Fibroblast of lung (primary cell): ENCODE results near the gene CARMIL1.

ENCODE experiments used
- CTCF ChIP-seq, 2 donors: IDR thresholded peaks in 1 of 2; conservative IDR thresholded peaks in 1 of 2; 1 replicate in 1 of 2; 2 replicates in 1 of 2; pipeline ENCODE4 v1.5.1; 2011 to 2012; ENCODE audit warnings: low read length in 2 of 2, control low read depth in 1 of 2, inconsistent platforms in 1 of 2, low read depth in 1 of 2, mild to moderate bottlenecking in 1 of 2
- EZH2 ChIP-seq: IDR thresholded peaks from 2 replicates; pipeline ENCODE4 v1.5.1; 2012; ENCODE audit warnings: low read length, control low read depth, mild to moderate bottlenecking; ENCODE audit errors: missing control alignments

GRCh38 chr6:25327432-25327831 is 48.3 kb downstream of the CARMIL1 start:
- no peak for TF ChIP-seq CTCF (conservative IDR thresholded peaks at IDR 0.05 in 1 of 2, IDR thresholded peaks at IDR 0.05 in 1 of 2; ENCODE audit: low read depth in 1 of 2, low read length in 2 of 2)
- TF ChIP-seq EZH2, result no peak
